A673 (cell line): ENCODE results near the gene ADAM23. TPM values are rescaled to one million over a fixed set of nuclear protein-coding genes. Genes with fewer than 3 reads are reported as not detected.

Experiments
- BruUV-seq: library from RNA; stranded (reverse); fragments of 400-500 nt; replicated peaks from 2 replicates; lab custom pipeline; 2021; lab: Mats Ljungman, UMichigan
- CTCF ChIA-PET: fragments of 300-600 bp; sonication (Branson Sonifier 250); formaldehyde crosslinking; loops from one replicate; lab custom pipeline; 2022; ENCODE audit warnings: antibody characterized with exemption; lab: Charles Lee
- POLR2A ChIA-PET: fragments of 300-600 bp; sonication (Branson Sonifier 250); formaldehyde crosslinking; loops from one replicate; lab custom pipeline; 2022; ENCODE audit warnings: antibody characterized with exemption; ENCODE audit not compliant: low non-redundant PET; lab: Charles Lee
- DNase-seq: peaks from one replicate; pipeline ENCODE4 v3.0.0-alpha.2; 2015; ENCODE audit warnings: low spot score
- H3K27ac ChIP-seq: fragments of 200-600 bp; sonication (generic); 2 replicates; pipeline ENCODE4 v1.5.1; 2016; ENCODE audit warnings: mixed run types, low read depth, mild to moderate bottlenecking, mixed read lengths, antibody characterized with exemption, low read length; ENCODE audit not compliant: poor library complexity, severe bottlenecking
- H3K27me3 ChIP-seq: fragments of 200-600 bp; sonication (generic); replicated peaks from 2 replicates; pipeline ENCODE4 v1.6.1; 2017; ENCODE audit warnings: mixed run types, low read depth, mild to moderate bottlenecking, mixed read lengths, antibody characterized with exemption, low read length; ENCODE audit not compliant: insufficient read depth, poor library complexity
- H3K36me3 ChIP-seq: fragments of 200-600 bp; sonication (generic); 2 replicates; pipeline ENCODE4 v1.6.1; 2016; ENCODE audit warnings: mixed run types, mild to moderate bottlenecking, mixed read lengths, antibody characterized with exemption, low read length; ENCODE audit not compliant: insufficient read depth, poor library complexity, severe bottlenecking
- H3K4me1 ChIP-seq: fragments of 200-600 bp; sonication (generic); 2 replicates; pipeline ENCODE4 v1.6.1; 2017; ENCODE audit warnings: mixed run types, mild to moderate bottlenecking, mixed read lengths, antibody characterized with exemption, low read length; ENCODE audit not compliant: insufficient read depth, poor library complexity, severe bottlenecking
- H3K4me3 ChIP-seq: fragments of 200-600 bp; sonication (generic); 2 replicates; pipeline ENCODE4 v1.5.1; 2016; ENCODE audit warnings: low read depth, mixed run types, mild to moderate bottlenecking, mixed read lengths, low read length; ENCODE audit not compliant: poor library complexity, severe bottlenecking
- H3K9me3 ChIP-seq: fragments of 200-600 bp; sonication (generic); 2 replicates; pipeline ENCODE4 v1.6.1; 2016; ENCODE audit warnings: mixed run types, low read depth, mild to moderate bottlenecking, mixed read lengths, antibody characterized with exemption, low read length; ENCODE audit not compliant: poor library complexity, severe bottlenecking
- CTCF ChIP-seq: fragments of 300-800, 200-600 bp; sonication (generic); conservative IDR thresholded peaks from 2 replicates; pipeline ENCODE4 v1.5.1; 2017; ENCODE audit warnings: low read depth, mild to moderate bottlenecking, antibody characterized with exemption, low read length, moderate library complexity, mixed read lengths
- EZH2 ChIP-seq: fragments of 200-600 bp; sonication (generic); IDR thresholded peaks from 2 replicates; pipeline ENCODE4 v1.6.1; 2017; ENCODE audit warnings: borderline replicate concordance, low read depth, mild to moderate bottlenecking, mixed read lengths, antibody characterized with exemption, low read length; ENCODE audit not compliant: poor library complexity, severe bottlenecking
- intact Hi-C: fragments of 100-400 bp; cut with micrococcal nuclease; formaldehyde crosslinking; loops from one replicate; pipeline ENCODE4 v1.10.0; 2022; ENCODE audit not compliant: unreplicated experiment
- total RNA-seq: library from RNA; stranded (reverse); gene quantifications from 2 replicates; pipeline ENCODE4 v1.2.3, GENCODE V29; 2021

ADAM23 gene
- total RNA-seq, 1 experiment from 2014 or later, result 0.21 TPM

- no TSS peak for BruUV-seq
- no peak for DNase-seq
- no peaks in the 10 kb centered on the region for H3K4me1 ChIP-seq
- CTCF ChIA-PET, result no interaction called here
- no peaks in the 10 kb centered on the region for H3K9me3 ChIP-seq
- H3K27me3 ChIP-seq, result peaks cover 35% of the 10 kb centered on the region
- H3K27ac ChIP-seq, result no peak overlapping the region
- TF ChIP-seq EZH2, result no peak
- no peak for TF ChIP-seq CTCF
- no peaks in the 10 kb centered on the region for H3K36me3 ChIP-seq
- intact Hi-C loops, result no loop called here
- POLR2A ChIA-PET, result no interaction called here
- no peak overlapping the region for H3K4me3 ChIP-seq
Measured at GRCh38 chr2:206665251-206665650, 221.9 kb downstream of the ADAM23 start.

Other genes starting within 250 kb of the ADAM23 start
- 0.75 and 1.8 TPM in 2 replicates for gene ZDBF2, start 168.9 kb upstream of the ADAM23 start, total RNA-seq
- gene FAM237A, start 199.0 kb downstream of the ADAM23 start, total RNA-seq, result not detected in 2 replicates